DOHH2 (cell line): ENCODE results near the gene CARMIL1.

ENCODE experiments used
- H3F3A ChIP-seq: fragments of 200-600 bp; sonication (generic), shearing (Covaris generic); 2 replicates; pipeline ENCODE4 v1.6.0; 2016; ENCODE audit warnings: antibody characterized with exemption, mild to moderate bottlenecking; ENCODE audit not compliant: control insufficient read depth, insufficient read depth
- H3K27ac ChIP-seq: fragments of 200-600 bp; sonication (generic); 2 replicates; pipeline ENCODE4 v1.5.1; 2014; ENCODE audit warnings: low read depth, mild to moderate bottlenecking, low read length, moderate library complexity
- H3K27me3 ChIP-seq: fragments of 200-600 bp; sonication (generic); 2 replicates; pipeline ENCODE4 v1.6.1; 2014; ENCODE audit warnings: mild to moderate bottlenecking, low read length, mixed read lengths; ENCODE audit not compliant: control insufficient read depth
- H3K36me3 ChIP-seq: fragments of 200-600 bp; sonication (generic); 2 replicates; pipeline ENCODE4 v1.6.1; 2014; ENCODE audit warnings: mild to moderate bottlenecking, low read length, moderate library complexity, mixed read lengths; ENCODE audit not compliant: control insufficient read depth
- H3K4me1 ChIP-seq: fragments of 200-600 bp; sonication (generic); 2 replicates; pipeline ENCODE4 v1.6.1; 2014; ENCODE audit warnings: mild to moderate bottlenecking, low read length, mixed read lengths; ENCODE audit not compliant: control insufficient read depth
- H3K4me2 ChIP-seq: fragments of 200-600 bp; sonication (generic); 2 replicates; pipeline ENCODE4 v1.6.0; 2014; ENCODE audit warnings: mild to moderate bottlenecking, low read length, moderate library complexity
- H3K4me3 ChIP-seq: fragments of 200-600 bp; sonication (generic); 2 replicates; pipeline ENCODE4 v1.5.1; 2014; ENCODE audit warnings: mild to moderate bottlenecking, low read length, mixed read lengths
- H3K79me2 ChIP-seq: fragments of 200-600 bp; sonication (generic); 2 replicates; pipeline ENCODE4 v1.6.1; 2014; ENCODE audit warnings: mild to moderate bottlenecking, low read length, mixed read lengths; ENCODE audit not compliant: control insufficient read depth
- H3K9me2 ChIP-seq: fragments of 200-600 bp; sonication (generic); replicated peaks from 2 replicates; pipeline ENCODE4 v1.6.1; 2014; ENCODE audit warnings: mild to moderate bottlenecking, low read length, mixed read lengths; ENCODE audit not compliant: control insufficient read depth
- H3K9me3 ChIP-seq: fragments of 200-600 bp; sonication (generic); 2 replicates; pipeline ENCODE4 v1.6.1; 2014; ENCODE audit warnings: antibody characterized with exemption, low read length, mixed read lengths; ENCODE audit not compliant: control insufficient read depth, insufficient read depth
- H4K20me1 ChIP-seq: fragments of 200-600 bp; sonication (generic); 2 replicates; pipeline ENCODE4 v1.6.0; 2014; ENCODE audit warnings: low read depth, mild to moderate bottlenecking, antibody characterized with exemption, low read length, moderate library complexity; ENCODE audit not compliant: control insufficient read depth, insufficient read depth
- CTCF ChIP-seq: fragments of 200-600 bp; sonication (generic); IDR thresholded peaks from one replicate; pipeline ENCODE4 v1.5.1; 2014; ENCODE audit warnings: antibody characterized with exemption, mild to moderate bottlenecking, low read depth, low read length; ENCODE audit not compliant: poor library complexity, severe bottlenecking
- EZH2phosphoT487 ChIP-seq: fragments of 200-600 bp; sonication (generic); IDR thresholded peaks from 2 replicates; pipeline ENCODE4 v1.6.1; 2017; ENCODE audit warnings: borderline replicate concordance, mild to moderate bottlenecking, antibody characterized with exemption, low read length, moderate library complexity, mixed read lengths

CARMIL1 gene

GRCh38 chr6:25411316-25411950 is 132.3 kb downstream of the CARMIL1 start:
- no peaks in the 10 kb centered on the region for H3K9me3 ChIP-seq
- no peaks in the 10 kb centered on the region for H3K27me3 ChIP-seq
- H3K4me3 ChIP-seq: no peak overlapping the region
- no peaks in the 10 kb centered on the region for H3F3A ChIP-seq
- no peaks in the 10 kb centered on the region for H4K20me1 ChIP-seq
- no peaks in the 10 kb centered on the region for H3K36me3 ChIP-seq
- no peak overlapping the region for H3K27ac ChIP-seq
- TF ChIP-seq EZH2phosphoT487 (no peak), CTCF (no peak)
- H3K79me2 ChIP-seq: peaks cover 18% of the 10 kb centered on the region
- H3K4me1 ChIP-seq: peaks cover 61% of the 10 kb centered on the region
- H3K9me2 ChIP-seq: no peaks in the 10 kb centered on the region
- peak overlapping the region; percentile 8; the same call in 1 of the 2 replicates for H3K4me2 ChIP-seq

GRCh38 chr6:25413207-25413905 is 134.2 kb downstream of the CARMIL1 start:
- Histone ChIP-seq H3K4me2 (peak overlapping the region; percentile 7), H3K4me3 (no peak overlapping the region), H3K36me3 (no peaks in the 10 kb centered on the region), H4K20me1 (no peaks in the 10 kb centered on the region), H3K9me2 (no peaks in the 10 kb centered on the region), H3K9me3 (no peaks in the 10 kb centered on the region), H3F3A (no peaks in the 10 kb centered on the region), H3K27me3 (no peaks in the 10 kb centered on the region), H3K4me1 (peaks cover 41% of the 10 kb centered on the region), H3K79me2 (peaks cover 7% of the 10 kb centered on the region), H3K27ac (no peak overlapping the region)
- TF ChIP-seq CTCF: no peak
- no peak for TF ChIP-seq EZH2phosphoT487

GRCh38 chr6:25414168-25414567 is 135.0 kb downstream of the CARMIL1 start:
- Histone ChIP-seq H3K4me3 (no peak overlapping the region), H3K4me2 (no peak overlapping the region), H3K9me2 (no peaks in the 10 kb centered on the region), H3K36me3 (no peaks in the 10 kb centered on the region), H3K4me1 (peaks cover 39% of the 10 kb centered on the region), H3F3A (no peaks in the 10 kb centered on the region), H3K79me2 (peaks cover 7% of the 10 kb centered on the region), H3K9me3 (no peaks in the 10 kb centered on the region), H4K20me1 (no peaks in the 10 kb centered on the region), H3K27ac (no peak overlapping the region), H3K27me3 (no peaks in the 10 kb centered on the region)
- no peak for TF ChIP-seq EZH2phosphoT487
- TF ChIP-seq CTCF: no peak
